Fibroblast of upper back skin (primary cell): ENCODE measurements around the gene FMR1NB.

Experiments
- DNase-seq: peaks from one replicate; pipeline ENCODE4 v3.0.0-alpha.2; 2013

Gene FMR1NB, protein sequence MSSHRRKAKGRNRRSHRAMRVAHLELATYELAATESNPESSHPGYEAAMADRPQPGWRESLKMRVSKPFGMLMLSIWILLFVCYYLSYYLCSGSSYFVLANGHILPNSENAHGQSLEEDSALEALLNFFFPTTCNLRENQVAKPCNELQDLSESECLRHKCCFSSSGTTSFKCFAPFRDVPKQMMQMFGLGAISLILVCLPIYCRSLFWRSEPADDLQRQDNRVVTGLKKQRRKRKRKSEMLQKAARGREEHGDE

DNA sequence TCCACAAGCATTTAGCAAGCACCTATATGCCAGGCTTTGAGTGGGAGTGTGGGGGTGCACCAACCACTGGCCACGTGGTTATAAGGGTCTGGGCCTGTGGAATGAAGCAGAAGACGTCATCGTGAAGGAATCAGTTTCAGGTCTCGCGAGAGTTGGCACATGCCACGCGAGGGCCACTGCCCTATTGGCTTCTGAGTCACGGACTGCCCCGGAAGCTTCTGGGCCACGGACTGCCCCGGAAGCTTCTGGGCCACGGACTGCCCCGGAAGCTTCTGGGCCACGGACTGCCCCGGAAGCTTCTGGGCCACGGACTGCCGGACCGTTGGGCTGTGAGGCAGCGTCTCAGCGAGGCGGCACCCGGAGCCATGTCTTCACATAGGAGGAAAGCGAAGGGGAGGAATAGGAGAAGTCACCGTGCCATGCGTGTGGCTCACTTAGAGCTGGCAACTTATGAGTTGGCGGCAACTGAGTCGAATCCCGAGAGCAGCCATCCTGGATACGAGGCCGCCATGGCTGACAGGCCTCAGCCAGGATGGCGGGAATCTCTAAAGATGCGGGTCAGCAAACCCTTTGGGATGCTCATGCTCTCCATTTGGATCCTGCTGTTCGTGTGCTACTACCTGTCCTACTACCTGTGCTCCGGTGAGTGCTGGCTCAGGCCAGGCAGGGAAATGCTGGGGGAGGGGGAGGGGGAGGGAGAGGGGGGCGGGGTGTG, at the start of gene FMR1NB:
Gene FMR1NB (plus strand): TSS at position 300 of the 715 bp plus-strand sequence. CDS start 66 bp downstream, at position 366.
- DNase-seq, result no peak

DNA sequence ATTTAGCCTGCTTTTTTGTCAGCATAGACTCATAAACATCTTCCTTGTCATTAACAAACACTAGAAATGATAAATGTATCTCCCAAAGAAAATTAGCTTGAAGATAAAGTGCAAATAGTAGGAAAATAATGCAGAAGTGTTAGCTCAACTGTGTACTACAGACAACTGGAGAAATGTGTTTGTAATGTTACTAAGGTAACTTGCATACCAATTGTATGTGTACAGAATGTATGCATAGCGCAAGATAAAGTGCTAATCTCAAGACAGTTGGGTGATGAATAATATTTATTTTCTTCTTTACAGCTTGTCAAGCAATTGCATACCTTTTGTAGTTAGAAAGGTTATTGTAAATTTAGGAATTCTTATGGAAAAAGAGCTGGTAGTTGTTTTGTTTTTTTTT, 47.3 kb upstream of the FMR1NB start:
- DNase-seq, result no peak

DNA sequence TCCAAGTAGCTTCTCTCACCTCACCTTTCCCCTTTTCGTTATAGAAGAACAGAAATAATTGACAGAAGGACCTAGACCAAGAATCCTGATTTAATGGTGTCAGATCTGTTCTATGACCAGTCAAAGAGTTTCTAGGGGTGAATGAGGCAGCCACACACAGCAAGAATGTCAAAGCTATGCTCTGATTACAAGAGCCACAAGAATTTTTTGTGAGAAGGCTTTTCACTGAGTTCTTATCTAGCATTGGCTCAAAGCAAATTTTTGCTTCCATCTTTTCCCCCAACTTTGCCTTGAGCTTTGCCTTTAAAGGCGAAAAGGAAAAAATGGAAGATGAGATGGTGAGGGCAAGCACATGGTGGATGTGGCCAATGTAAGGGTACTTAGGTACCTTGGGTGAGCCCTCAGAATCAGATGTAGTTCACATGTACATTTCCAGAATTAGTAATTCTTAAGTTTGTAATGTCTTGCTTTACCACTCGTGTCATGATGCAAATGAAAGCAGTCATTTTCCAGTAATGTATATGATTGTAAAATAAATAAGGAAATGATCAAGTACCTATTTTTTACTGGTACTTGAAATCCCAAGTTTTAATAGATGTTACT, 45.9 kb upstream of the FMR1NB start:
- DNase-seq, result no peak

DNA sequence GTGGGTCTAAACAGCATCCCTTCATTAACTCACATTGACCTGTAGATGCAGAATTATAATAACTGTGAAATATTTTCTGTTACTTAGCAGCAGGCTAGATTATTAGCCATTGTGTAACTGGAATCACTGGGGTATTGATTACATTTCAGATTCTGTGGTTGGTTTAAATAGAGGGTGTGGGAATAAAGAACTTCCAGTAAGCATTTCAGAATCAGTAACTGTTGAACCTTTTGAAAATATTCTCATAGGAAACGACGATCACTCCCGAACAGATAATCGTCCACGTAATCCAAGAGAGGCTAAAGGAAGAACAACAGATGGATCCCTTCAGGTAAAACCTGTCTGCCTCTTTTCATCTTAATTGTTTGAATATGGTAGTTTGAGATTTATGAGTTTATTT, 35.9 kb upstream of the FMR1NB start:
- DNase-seq, result no peak

DNA sequence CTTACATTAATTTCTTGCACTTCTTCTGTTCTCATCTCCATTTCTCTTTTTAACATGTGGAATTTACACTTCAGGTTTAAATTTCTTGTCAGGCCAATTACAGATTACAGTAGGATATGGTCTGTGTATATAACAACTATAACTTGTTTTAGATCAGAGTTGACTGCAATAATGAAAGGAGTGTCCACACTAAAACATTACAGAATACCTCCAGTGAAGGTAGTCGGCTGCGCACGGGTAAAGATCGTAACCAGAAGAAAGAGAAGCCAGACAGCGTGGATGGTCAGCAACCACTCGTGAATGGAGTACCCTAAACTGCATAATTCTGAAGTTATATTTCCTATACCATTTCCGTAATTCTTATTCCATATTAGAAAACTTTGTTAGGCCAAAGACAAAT, 32.6 kb upstream of the FMR1NB start:
- no peak for DNase-seq

DNA sequence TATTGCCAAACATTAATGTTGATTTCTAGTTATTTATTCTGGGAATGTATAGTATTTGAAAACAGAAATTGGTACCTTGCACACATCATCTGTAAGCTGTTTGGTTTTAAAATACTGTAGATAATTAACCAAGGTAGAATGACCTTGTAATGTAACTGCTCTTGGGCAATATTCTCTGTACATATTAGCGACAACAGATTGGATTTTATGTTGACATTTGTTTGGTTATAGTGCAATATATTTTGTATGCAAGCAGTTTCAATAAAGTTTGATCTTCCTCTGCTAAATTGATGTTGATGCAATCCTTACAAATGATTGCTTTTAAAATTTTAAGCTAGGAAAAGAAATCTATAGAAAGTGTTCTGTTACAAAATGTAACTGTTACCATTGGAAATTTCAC, 30.8 kb upstream of the FMR1NB start:
- DNase-seq, result no peak

DNA sequence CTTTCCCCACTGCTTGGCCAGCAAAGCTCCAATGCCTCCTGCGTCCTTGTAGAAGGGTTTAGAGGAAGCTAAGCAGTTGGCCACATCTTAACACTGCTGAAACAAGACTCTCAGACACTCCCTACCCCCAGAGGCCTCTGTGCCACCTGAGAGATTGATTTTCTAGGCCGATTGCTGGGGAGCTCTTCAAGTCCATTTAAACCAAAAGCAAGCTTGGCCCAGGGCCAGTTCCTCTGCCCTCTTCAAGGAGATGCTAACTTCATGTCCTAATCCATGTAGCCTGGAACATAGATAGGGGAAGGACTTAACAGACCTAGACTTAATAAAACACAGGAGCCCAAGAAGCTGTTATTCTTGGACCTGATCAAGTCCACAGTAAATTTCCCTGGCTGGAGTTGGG, 27.2 kb upstream of the FMR1NB start:
- DNase-seq, result no peak

DNA sequence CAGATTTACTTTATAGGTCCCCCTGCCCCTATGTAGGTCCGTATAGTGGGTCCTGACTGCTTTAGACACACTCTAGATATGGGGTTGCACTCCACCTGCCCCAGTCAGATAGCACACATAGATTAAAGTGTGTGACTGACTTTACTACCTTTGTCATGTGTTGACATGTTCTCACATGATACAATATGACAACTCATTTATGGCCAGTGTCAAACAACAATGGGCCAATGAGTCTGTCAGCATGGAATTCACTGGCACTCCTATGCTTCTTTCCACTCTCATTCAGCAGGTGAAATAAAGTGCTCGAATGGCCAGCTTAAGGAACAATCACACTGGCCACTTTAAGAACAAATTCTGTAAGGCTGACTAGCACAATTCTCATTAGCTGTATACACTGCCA, 23.8 kb upstream of the FMR1NB start:
- DNase-seq, result no peak

DNA sequence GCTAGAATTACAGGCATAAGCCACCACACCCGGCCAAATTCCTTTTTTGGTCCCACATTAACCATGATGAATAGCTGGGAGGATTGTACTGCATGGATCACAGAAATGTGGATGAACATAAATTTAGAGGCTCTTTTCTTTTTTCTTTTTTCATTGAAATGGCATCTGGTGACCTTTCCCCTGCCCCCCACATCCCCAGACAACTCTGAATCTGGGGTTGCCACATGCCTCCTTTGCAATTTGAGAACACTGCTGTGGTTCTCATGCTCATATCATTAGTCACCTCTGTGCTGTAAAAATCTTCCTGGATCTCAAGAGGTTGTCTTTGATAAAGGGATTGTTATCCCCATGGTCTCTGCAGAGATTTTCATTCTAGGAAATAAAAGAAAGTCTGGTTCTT, 22.8 kb upstream of the FMR1NB start:
- DNase-seq, result peak; percentile 82

DNA sequence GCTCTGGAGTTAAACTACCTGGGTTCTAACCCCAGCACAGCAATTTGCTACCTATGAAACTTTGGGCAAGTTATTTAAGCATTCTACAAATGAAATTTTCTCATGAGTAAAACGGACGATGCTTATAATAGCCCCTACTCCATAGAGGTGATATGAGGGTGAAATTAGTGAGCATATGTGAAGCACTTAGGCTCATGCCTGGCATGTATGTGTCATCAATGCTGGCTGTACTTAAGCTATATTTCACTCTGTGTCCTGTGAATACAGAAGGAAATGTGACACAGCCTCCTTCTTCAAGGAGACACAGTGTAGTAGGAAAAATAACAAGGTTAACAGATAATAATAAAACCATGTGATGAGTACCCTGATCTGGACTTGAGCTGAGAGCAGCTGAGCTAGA, 20.4 kb upstream of the FMR1NB start:
- no peak for DNase-seq

DNA sequence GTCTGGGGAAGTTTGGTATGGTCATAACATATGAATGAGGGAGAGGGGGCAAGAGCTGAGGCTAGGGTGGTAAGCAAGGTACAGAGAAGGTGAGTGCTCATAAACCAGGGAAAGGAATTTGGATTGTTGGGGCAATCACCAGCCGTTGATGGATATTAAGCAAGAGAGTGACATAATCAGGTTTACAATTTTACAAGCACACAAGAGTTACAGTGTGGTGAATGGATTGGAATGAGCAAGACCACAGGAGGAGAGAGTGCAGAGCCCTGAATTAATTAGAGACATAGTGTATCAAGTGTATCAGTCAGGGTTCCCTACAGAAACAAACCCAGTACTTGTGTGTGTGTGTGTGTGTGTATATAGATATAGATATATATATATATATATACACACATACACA, 18.7 kb upstream of the FMR1NB start:
- DNase-seq, result peak; percentile 13

DNA sequence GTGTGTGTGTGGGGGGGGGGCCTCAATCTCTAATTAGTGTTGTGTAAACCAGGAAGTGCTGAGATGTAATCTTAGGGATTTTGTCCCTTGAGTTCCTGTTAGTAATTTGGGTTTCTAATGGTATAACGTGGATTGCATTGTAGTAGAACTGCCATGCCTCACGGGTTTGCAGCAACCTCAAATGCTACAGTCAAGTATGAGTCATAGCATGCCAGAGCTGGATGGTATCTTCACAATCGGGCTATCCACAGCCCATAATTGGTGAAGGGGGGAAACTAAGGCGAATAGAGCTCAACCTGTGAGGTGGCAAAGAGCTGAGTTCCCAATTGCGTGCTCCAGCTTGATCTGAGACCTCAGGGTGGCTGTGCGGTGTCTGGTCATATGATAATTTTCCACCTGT, 2.2 kb upstream of the FMR1NB start:
- no peak for DNase-seq

DNA sequence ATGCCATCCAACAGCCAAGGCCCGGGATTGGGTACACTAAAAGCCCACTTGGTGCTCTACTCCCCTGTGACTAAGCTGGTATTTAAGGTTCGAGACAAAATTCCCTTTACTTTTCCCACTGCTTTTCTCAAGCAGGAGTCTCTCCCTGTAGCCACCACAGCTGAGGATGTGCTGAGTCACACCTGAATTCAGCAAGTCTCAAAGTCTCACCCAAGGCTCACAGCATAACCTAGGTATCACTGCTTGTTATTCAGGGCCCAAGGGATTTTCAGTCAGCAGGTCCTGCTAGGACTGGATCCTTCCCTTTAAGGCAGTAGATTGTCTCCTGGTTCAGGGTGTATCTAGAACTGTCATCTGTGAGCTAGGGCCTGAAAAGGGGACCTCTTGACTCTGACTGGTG, 39.2 kb downstream of the FMR1NB start:
- no peak for DNase-seq

DNA sequence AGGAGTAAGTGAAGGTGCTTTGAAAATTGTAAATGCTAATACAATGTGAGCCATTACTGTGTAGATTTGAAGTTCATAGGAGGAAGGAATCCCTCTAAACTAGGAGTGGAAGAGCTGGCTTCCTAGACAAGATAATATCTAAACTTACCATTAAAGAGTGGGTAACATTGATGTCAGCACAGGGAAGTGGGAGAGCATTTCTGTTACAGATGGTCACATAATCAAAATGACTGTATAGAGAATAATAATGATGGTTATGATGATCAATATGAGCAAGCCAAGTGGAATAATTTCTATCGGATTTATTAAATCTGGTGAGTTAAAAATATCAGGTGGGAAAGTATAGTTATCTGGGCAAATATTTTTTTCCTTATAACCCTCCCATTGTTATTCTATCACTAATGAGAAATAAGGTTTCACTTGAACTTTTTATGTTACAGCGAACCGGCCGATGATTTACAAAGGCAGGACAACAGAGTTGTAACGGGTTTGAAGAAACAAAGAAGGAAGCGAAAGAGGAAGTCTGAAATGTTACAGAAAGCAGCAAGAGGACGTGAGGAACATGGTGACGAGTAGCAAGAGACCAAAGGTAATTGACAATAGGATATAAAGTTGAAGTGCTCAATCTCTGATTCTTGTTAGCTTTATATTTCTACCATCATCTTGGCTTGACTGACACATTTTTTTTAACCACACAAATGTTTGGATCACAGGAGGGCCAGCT, 43.5 kb downstream of the FMR1NB start:
- no peak for DNase-seq

DNA sequence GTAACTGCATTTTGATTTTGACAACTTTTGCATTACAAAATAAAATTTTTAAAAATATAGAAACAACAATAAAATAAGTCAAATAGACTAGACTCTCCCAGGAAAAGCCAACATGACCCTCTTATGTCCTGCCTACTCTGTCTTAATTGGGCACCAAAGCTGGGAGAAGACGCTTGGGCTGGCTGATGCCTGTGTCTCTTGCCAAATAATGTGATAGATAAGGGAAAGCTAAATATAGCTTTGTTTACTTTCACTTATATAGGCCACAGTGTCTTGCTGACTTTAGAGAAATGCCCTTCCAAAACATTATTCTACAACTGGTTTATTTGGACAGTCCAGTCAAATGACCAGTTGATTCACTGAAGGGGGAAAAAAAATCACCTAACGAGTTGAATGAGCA, 54.2 kb downstream of the FMR1NB start:
- DNase-seq, result no peak

DNA sequence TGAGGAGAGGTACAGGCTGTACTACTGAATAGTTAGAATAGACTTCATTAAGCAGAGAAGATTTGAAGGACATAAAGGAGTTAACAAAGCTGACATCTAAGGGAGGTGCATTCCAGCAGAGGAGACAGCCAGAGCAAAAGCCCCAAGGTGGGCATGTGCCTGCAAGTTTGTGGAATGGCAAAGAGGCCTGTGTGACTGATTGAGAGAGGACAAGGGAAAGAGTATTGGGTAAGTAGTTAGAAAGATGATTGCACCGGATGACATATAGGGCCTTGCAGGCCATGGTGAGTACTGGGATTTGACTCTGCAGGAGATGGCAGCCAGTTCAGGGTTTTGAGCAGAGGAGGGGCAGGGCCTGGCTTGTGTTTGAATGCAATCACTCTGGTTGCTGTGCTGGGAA, 55.9 kb downstream of the FMR1NB start:
- DNase-seq, result no peak

DNA sequence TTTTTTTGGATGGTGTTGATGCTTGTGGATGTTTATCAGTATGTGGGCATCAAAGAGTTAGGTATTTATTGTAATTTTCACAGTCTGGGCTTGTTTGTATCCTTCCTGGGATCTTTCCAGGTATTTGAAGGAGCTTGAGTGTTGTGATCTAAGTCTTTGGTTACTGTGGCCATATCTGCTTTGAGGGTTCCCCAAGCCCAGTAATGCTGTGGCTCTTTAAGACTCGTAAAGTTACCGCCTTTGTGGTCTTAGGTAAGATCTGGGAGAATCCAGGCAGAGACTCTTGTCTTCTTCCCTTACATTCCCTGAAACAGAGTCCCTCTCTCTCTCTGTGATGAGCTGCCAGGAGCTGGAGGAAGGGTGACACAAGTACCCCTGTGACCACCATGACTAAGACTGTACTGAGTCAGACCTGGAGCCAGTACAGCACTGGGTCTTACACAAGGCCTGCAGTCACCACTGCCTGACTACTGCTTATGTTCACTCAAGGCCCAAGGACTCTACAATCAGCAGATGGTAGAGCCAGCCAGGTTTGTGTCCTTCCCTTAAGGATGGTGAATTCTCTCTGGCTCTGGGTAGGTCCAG, 62.2 kb downstream of the FMR1NB start:
- DNase-seq, result peak; percentile 53

DNA sequence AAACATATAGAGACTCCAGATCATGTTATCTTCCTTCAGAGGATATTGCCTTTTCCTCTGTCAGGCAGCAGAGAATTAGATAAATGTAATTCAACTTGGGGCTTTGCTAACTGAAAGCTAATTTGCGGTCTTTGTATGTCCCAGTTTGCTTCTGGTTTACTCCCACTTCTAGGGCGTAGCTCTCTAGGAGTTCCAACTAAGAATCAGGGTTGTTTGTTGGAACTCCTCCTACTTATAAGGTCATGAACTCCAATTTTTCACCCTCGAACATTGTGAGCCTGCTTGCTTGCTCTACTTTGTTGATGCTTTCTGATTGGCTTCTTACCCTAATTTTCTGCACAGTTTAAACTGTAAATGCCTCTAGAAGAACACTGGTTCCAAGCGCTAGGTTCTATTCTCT, 66.1 kb downstream of the FMR1NB start:
- no peak for DNase-seq

DNA sequence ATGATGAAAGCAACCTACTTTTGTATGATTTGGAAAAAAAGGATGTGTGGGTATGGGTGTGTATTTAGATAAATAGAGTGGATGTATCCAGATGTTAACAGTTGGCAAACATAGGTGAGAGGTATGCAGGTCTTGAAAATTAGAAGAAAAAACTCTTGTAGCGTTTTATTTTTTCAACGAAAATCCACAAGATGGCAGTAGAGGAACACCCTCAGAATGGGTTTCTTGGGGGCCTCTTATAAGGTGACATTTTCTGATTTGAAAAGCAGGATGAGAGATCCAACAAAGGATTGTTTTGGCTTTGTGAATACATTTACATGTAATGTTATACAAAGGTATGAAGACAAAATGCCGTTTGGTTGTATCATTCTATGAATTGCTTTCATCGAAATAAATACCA, 68.3 kb downstream of the FMR1NB start:
- DNase-seq, result peak; percentile 42

DNA sequence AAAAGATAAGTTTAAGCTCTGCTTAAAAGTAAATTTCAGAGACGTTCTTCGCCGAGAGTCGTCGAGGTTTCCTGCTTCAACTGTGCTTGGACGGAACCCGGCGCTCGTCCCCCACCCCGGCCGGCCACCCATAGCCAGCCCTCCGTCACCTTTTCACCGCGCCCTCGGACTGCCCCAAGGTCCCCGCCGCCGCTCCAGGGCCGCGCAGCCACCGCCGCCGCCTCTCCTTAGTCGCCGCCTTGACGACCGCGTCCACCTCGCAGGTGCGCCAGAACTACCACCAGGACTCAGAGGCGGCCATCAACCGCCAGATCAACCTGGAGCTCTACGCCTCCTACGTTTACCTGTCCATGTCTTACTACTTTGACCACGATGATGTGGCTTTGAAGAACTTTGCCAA, 70.8 kb downstream of the FMR1NB start:
- DNase-seq, result no peak

DNA sequence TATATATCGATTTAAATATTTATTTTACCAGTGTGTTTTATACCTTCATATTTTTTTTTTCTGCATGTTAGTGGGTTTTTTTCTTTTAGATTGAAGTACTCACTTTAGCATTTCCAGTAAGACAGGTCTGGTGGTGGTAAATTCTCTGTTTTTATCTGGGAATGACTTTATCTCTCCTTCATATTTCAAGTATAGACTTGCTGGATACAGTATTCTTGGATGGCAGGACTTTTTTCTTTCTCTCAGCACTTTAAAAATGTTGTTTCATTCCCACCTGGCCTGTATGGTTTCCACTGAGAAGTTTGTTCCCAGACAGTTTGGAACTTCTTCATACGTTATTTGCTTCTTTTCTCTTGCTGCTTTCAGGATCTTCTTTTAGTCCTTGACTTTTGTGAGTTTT, 86.1 kb downstream of the FMR1NB start:
- DNase-seq, result no peak

DNA sequence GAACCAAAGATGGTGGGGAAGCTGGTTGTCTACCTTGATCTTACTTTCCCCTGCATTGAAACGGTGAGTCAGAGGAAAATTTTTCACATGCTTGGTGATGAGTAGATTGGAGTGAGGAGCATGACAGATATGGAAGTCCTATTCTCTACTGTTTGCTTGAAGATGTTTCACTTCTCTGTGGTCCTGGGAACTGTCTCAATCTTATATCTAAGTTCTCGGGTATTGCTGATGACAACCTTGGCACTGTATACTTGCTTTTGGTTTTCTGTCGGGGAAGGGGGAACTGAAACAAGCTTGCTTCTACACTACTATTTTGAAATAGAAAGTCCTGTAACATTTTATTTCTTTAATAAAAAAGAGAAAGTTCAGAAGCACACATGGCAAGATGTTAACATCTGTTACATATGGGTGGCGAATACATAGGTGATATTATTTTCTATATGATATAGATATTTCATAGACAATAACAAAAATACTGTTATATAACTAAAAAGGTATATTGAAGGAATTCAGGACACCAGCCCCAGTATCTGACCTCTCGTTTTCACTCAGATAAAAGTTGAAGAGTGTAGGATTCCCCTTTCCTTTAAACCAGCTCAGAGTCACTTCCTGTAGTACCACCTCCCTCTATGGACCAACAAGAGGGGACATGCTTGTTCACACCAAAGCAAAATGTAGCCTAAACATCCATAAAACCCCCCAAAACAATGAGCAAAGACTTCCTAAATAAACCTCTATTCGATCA, 88.8 kb downstream of the FMR1NB start:
- DNase-seq, result no peak

DNA sequence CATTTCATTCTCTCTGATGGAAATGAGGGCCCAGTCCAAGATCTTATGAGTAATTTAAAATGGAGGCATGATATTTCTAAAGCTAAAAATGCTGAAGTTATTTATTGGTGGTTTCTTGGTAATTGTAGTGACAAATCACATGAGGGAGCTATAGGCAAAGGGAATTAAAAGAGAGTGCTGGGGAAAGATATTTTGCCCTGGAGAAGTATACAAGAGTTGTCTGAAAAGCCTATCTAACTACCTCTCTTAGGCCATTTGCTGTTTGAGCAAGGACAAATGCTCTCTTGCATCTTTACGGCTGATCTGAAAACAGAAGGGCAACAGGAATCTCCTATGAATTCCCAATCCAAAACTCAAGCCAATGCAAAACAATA, 89.4 kb downstream of the FMR1NB start:
- no peak for DNase-seq
